Stimulated activated CD4-positive, alpha-beta T cell treated with anti-CD3 and anti-CD28 coated beads, TNF-alpha, amount 100 ng/mL, for 24 hours (primary cell): Measurements from ENCODE around the gene GCLC.
"Not testable (repeated sequence)": the region's sequence is repeated elsewhere in the genome, so short reads cannot be mapped to it uniquely, and the experiment has no call there.

Experiments used
- DNase-seq, 3 experiments: peaks; one replicate each; pipeline ENCODE4 v3.0.0-alpha.2; 2020; ENCODE audit warnings: low read depth in 3 of 3

The GCLC gene

DNA sequence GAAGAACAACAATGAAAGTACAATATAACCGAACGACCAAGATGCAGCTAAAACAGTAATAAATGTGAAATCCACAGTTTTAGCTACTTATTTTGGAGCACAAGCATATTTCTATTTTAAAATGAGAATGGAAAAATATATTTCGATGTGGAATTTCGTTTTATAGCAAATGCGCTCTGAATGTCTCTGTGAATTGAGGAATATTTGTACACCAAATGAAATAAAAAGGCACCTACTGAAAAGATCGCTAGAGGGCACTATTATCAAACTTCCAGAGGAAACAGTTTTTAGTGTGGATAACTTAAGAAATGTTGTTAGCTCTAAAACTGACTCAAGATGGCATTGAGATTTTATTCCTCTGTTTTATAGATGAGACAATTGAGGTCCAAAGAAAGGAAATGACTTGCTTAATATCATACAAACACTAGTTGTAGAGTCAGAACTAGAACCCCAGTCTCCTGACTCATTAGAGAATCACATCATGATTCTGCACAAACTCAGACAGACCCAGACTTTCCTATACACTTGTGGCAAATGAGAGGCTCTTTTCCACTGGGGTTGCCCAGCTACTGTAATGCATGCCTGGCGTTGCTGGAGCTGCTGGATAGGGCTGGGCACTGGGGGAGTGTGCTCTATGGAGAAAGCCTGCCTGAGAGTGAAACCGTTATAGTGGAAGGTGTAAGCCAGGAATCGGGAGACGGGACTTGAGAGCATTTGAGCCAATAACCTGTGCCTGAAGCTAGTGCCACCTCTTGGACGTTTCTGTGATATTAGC is 51.9 kb downstream of the GCLC start:
- DNase-seq: peak; percentile 4 to 35 (median 4)

GRCh38 chr6:53487080-53487479 is 57.8 kb downstream of the GCLC start:
- no peak for DNase-seq

GRCh38 chr6:53486679-53487078 is 58.2 kb downstream of the GCLC start:
- DNase-seq: no peak

GRCh38 chr6:53484476-53485280 is 60.2 kb downstream of the GCLC start:
- peak; percentile 38 to 69 (median 44) for DNase-seq

DNA sequence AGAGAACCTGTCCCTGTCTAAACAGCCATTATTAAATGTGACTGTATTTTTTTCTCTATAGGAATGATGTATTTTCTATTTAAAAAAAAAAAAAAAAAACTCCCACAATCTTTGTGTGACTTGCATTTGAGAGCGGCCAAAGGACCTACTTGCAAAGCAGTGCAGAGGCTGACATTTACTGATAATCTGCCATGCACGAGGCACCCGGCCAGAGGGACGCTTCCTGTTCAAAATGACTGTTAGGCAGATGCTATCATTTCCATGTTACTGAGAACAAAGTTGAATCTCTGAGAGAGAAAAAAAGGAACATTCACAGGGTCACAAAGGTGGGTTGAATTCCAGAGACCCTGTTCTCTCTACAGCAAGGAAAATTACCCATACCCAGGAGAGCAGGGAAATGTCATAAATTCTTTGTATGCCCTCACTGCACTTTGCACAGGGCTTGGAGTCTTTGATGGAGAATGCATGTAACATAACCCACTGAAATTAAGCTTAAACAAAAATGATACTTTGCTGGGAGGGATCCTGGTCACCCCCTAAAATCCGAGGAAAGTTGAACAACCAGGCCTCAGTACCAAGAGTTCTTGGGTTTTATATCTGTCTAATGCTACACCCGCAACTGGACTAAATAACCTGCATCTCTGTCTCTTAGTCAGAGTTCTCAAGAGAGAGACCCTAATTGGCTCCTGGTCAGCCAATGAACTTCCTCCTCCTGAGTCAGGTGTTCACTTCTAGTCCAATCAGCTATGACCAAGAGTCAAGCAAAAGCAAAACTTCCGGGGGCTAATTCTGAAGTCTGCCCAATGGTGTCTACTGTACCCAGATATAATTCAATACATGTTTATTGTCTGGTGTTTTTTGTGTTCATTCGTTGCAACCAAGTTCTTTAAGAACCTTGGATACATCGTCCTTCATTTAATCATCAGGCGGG is 61.2 kb downstream of the GCLC start:
- no peak for DNase-seq

DNA sequence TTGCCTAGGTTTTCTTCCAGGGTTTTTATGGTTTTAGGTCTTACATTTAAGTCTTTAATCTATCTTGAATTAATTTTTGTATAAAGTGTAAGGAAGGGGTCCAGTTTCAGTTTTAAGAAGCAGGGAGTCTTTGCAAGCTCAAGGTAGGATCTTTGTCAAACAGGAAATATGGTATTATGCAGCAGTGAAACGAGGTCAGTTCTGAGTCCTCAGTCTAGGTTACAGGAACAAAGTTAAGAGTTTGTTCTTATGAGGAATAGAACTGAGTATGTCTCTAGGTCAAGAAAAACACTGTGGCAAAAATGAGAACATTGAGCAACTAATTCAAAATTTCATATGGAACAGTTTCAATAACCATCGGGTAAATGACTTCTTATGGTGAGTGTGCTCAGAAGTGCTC is 63.6 kb downstream of the GCLC start:
- DNase-seq: no peak

GRCh38 chr6:53480774-53481173 is 64.1 kb downstream of the GCLC start:
- DNase-seq: not testable (repeated sequence)

DNA sequence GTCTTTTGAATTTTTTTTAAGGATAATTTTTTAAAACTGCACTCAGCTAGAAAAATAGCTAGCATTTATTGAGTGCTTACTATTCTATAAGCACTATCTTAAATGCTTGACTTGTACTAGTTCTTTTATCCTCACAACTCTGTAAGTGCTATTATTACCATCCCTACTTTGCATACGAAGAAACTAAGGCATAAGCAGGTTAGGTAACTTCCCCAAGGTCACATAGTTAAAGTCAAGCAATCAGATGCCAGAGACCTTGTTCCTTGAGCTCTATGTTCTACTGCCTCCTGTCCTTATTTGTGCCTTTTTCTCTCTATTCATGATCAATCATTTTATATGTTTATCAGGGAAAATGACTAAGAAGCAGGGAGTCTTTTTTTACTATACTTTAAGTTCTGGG is 65.0 kb downstream of the GCLC start:
- DNase-seq: no peak

- DNase-seq: no peak
These were observed 67.9 kb downstream of the GCLC start for GRCh38 chr6:53476964-53477363.

GRCh38 chr6:53474010-53474409 is 70.9 kb downstream of the GCLC start:
- DNase-seq: no peak

- no peak for DNase-seq
These were observed 75.7 kb downstream of the GCLC start for GRCh38 chr6:53469163-53469562.

- no peak for DNase-seq
These were observed 78.6 kb downstream of the GCLC start for GRCh38 chr6:53466257-53466656.

DNA sequence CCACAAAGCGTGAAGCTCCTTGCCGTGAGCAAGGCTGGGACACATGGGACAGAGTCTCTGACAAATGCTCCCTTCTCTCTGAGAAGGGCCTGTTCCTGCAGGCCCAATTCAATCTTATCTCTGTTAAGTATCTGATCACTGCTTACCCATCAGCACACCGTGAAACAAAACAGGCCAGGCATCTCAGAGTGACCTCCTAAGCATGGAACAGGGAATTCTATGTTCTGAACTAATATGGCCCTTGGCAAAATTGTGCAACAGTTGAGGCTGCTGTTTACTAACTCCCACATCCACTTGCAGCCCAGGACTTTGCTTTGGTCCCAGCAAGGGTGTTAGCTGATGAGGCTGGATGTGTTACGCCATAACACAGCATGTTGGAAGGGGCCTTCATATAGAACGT is 79.2 kb downstream of the GCLC start:
- no peak for DNase-seq

DNA sequence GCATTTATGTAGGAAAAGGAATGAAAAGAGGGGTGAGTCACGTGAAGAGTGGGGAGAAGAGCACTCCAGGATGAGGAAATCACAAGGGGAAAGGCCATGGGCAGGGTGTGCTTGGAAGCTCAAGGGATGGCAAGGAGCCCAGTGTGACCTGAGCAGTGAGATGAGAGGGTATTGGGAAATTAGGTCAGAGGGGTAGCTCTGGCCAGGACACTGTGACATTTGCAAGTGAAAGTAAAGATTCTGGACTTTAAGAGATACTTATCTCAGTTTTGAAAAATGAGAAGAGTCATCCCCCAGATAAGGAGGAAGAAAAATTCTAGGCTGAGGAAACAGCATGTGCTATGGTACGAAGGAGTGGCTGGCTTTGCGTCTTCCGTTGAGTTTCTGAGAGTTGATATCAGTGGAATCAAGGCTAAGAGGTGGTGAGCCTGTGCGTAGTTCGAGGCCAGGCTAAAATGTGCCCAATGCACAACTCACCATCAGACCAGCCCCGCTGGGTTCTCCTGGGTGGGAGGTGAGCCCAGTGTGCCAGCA is 79.9 kb downstream of the GCLC start:
- no peak for DNase-seq

- DNase-seq: no peak
These were observed 80.4 kb downstream of the GCLC start for GRCh38 chr6:53464483-53464882.

- no peak for DNase-seq
These were observed 83.2 kb downstream of the GCLC start for GRCh38 chr6:53461696-53462095.

DNA sequence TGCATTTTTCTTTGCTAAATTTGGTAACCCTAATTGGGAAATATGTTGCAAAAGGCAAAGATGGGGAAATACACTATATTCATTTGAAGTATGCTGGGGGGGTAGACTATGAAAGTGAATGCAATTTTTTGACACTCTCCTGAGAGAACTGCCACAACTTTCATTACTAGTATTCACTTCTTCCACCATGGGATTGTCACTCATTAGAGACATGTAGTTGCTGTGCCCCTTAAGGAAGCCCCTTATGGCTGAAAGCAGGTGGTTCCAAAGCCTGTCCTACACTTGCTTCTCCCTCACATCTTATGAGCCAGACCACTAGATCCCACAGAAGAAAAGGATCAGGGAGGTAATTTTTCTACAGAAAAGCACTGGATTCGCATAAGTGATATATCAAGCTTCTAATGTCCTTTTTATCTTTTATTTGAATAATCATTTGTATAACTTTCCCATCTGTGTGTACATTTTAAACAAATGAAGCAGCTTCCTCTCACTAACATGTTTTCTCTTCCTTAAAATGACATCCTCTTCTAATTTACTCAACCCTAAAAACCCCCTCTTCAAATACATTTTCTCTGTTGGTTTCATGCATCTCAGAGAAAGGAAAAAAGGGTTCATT is 83.8 kb downstream of the GCLC start:
- DNase-seq: no peak

DNA sequence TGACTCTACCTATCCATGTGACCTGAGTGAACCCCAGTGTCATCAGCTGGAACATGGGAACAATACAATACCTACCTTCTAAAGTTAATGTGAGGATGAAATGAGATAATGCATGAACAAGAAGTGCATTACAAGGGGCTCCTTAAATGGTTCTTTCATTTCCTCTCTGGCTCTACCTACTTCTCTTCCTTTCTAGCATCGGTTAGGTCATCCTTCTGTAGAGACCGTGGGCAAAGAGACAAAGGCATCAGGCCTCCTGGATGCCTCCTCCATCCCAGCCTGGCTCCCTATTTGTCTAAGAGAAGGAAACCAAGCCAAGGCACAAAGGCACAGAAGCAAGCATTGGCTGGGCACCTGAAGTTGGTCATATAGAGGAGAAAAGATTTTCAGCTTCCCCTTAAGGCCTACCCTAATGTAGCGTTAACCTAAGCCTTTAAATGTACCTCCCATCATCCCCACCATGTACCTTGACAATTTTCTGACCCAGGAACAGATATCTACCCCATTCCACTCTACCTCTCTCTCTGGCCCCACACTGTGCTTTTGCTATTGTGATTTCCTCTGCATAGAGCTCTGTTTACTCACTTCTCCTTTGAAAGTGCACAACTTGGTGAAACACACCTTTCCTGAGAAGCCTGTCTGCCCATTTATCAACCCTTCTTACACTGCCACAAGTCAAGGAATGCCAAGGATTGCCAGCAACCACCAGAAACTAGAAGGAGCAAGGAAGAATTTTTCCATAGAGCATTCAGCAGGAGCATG is 86.6 kb downstream of the GCLC start:
- no peak for DNase-seq

- no peak for DNase-seq
These were observed 88.1 kb downstream of the GCLC start for GRCh38 chr6:53456809-53457208.

DNA sequence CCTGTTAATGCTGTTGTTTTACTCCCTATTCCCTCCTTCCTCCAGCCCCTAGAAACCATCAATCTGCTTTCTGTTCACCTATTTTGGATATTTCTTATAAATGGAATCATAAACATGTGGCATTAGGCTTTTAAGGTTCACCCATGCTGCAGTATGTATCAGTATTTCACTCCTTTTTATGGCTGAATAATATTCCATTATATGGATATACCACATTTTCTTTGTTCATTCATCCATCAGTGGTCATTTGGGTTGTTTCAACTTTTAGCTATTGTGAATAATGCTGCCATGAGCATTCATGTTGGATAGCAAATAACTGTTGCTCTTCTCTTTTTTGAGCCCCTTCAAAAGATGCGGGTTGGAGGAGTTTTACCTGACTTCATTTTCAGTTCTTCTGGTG is 89.2 kb downstream of the GCLC start:
- DNase-seq: no peak

DNA sequence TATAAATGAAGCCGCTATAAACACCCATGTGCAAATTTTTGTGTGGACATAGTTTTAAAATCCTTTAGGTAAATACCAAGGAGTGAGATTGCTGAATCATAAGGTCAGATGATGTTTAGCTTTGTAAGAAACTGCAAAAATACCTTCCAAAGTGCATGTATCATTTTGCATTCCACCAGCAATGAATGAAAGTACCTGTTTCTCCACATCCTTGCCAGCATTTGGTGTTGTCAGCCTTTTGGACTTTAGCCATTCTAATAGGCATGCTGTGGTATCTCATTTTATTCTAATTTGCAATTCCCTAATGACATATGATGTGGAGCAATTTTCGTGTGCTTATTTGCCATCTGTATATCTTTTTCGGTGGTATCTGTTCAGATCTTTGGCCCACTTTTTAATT is 93.7 kb downstream of the GCLC start:
- DNase-seq: no peak
